Effector memory CD4-positive, alpha-beta T cell (primary cell): ENCODE measurements around the gene CUX1.

Source experiments
- DNase-seq, 3 donors: peaks; one replicate each; pipeline ENCODE4 v3.0.0-alpha.2; 2020
- H3K27ac ChIP-seq: 2 replicates; pipeline ENCODE4 v1.7.0; 2013; ENCODE audit warnings: mild to moderate bottlenecking, low read length, moderate library complexity; ENCODE audit not compliant: insufficient read depth, poor library complexity, severe bottlenecking
- H3K27me3 ChIP-seq: replicated peaks from 2 replicates; pipeline ENCODE4 v1.7.0; 2013; ENCODE audit warnings: mild to moderate bottlenecking, low read length; ENCODE audit not compliant: insufficient read depth, control insufficient read depth, poor library complexity, severe bottlenecking
- H3K36me3 ChIP-seq: 2 replicates; pipeline ENCODE4 v1.7.0; 2013; ENCODE audit warnings: mild to moderate bottlenecking, low read length, moderate library complexity; ENCODE audit not compliant: control insufficient read depth, insufficient read depth
- H3K4me1 ChIP-seq: 2 replicates; pipeline ENCODE4 v1.7.0; 2013; ENCODE audit warnings: low read length, mild to moderate bottlenecking; ENCODE audit not compliant: control insufficient read depth, insufficient read depth, poor library complexity, severe bottlenecking
- H3K4me3 ChIP-seq: 2 replicates; pipeline ENCODE4 v1.7.0; 2013; ENCODE audit warnings: low read length, low read depth, mild to moderate bottlenecking; ENCODE audit not compliant: insufficient read depth, poor library complexity, severe bottlenecking
- H3K9me3 ChIP-seq: 2 replicates; pipeline ENCODE4 v1.7.0; 2013; ENCODE audit warnings: mild to moderate bottlenecking, low read length, moderate library complexity; ENCODE audit not compliant: control insufficient read depth

CUX1 gene

GRCh38 chr7:102279537-102280400 is 462.3 kb downstream of the CUX1 start:
- H3K9me3 ChIP-seq: no peaks in the 10 kb centered on the region
- peaks cover 9% of the 10 kb centered on the region for H3K4me1 ChIP-seq
- no peak overlapping the region for H3K4me3 ChIP-seq
- H3K27ac ChIP-seq: no peak overlapping the region
- no peaks in the 10 kb centered on the region for H3K27me3 ChIP-seq
- peak; percentile 33 to 42 (median 41) for DNase-seq
- H3K36me3 ChIP-seq: no peaks in the 10 kb centered on the region

DNA sequence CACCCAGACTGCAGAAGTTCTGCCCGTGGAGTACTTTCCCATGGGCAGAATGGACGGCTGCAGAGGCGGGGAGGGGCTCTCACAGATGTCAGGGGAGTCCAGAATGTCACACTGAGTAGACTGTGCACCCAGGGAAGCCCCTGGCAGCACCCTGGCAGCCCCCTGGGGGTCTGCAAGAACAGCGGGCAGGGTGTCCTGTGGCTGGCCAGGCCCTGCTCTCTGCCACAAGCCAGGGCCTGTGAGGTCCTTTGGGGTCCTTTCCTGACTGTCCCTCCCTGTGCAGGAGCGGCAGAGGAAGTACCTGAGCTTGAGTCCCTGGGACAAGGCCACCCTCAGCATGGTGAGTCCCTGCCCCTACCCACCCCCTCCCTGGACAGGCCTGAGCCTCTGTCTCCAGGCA is 463.1 kb downstream of the CUX1 start:
- H3K4me1 ChIP-seq: peaks cover 17% of the 10 kb centered on the region
- no peak overlapping the region for H3K4me3 ChIP-seq
- H3K27ac ChIP-seq: no peak overlapping the region
- no peaks in the 10 kb centered on the region for H3K36me3 ChIP-seq
- DNase-seq: no peak
- no peaks in the 10 kb centered on the region for H3K27me3 ChIP-seq
- no peaks in the 10 kb centered on the region for H3K9me3 ChIP-seq

GRCh38 chr7:102281785-102282184 is 464.4 kb downstream of the CUX1 start:
- no peak for DNase-seq
- H3K27me3 ChIP-seq: no peaks in the 10 kb centered on the region
- H3K4me1 ChIP-seq: peaks cover 23% of the 10 kb centered on the region
- H3K4me3 ChIP-seq: no peak overlapping the region
- no peaks in the 10 kb centered on the region for H3K9me3 ChIP-seq
- H3K36me3 ChIP-seq: no peaks in the 10 kb centered on the region
- no peak overlapping the region for H3K27ac ChIP-seq

DNA sequence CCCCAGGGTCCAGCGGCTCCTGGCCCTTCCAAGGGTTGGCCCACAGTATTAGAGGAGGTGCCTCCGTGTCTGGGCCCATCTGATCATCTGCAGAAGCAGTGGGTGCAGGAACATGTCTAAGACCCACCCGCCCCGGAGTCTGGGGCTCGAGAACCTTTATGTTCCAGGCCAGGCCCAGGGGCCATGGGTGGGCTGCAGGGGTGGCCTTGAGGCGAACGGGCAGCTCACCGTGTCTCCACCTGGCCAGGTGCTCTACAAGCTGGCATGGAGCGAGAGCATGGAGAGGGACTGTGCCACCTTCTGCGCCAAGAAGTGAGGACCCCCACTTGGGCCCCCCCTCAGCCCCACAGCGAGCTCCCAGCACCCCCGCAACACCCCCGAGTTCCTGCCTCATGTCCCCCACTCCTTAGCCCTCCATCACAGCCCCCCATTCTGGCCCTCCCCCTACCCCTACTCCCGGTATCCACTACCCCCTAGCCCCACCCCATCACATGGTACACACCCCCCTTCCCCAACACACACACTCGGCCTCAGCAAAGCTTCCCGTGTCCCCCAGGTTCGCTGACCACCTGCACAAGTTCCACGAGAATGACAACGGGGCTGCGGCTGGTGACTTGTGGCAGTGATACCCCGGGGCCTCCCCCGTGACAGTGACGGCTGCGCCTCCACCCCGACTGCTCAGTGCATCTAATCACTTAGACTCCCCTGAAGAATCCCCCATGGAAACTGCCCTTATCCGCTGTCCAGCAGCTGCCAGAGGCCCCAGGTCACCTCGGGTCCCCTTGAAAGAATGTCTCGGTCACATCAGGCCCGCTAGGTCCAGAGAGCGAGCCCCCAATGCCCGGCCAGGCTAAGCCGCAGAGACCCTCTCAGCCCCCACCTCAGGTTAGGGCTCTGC is 465.3 kb downstream of the CUX1 start:
- no peak overlapping the region for H3K27ac ChIP-seq
- H3K36me3 ChIP-seq: no peaks in the 10 kb centered on the region
- peaks cover 25% of the 10 kb centered on the region for H3K4me1 ChIP-seq
- DNase-seq: no peak
- H3K9me3 ChIP-seq: no peaks in the 10 kb centered on the region
- H3K4me3 ChIP-seq: no peak overlapping the region
- no peaks in the 10 kb centered on the region for H3K27me3 ChIP-seq

GRCh38 chr7:102283477-102284189 is 466.2 kb downstream of the CUX1 start:
- Histone ChIP-seq H3K4me1 (peaks cover 30% of the 10 kb centered on the region), H3K4me3 (no peak overlapping the region), H3K36me3 (no peaks in the 10 kb centered on the region), H3K27me3 (no peaks in the 10 kb centered on the region), H3K9me3 (no peaks in the 10 kb centered on the region), H3K27ac (no peak overlapping the region)
- DNase-seq: no peak

DNA sequence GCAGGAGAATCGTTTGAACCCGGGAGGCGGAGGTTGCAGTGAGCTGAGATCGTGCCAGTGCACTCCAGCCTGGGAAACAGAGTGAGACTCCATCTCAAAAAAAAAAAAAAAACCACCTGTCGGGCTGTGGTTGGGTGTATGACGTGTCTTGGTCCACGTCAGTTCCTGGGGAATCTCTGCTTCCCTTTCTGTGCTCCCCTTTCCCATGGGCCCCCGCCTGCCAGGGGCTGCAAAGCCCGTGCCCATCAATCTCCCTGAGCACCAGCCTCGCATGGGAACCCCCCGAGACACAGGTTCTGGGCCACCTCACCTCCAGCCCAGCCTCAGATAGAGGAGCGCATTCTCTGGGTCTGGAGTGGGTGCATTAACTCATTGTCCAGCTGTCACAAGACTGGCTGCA is 467.0 kb downstream of the CUX1 start:
- no peaks in the 10 kb centered on the region for H3K27me3 ChIP-seq
- peak; percentile 31 to 43 (median 42) for DNase-seq
- H3K4me1 ChIP-seq: peaks cover 28% of the 10 kb centered on the region
- no peak overlapping the region for H3K4me3 ChIP-seq
- H3K36me3 ChIP-seq: no peaks in the 10 kb centered on the region
- no peak overlapping the region for H3K27ac ChIP-seq
- H3K9me3 ChIP-seq: no peaks in the 10 kb centered on the region

GRCh38 chr7:102284891-102285539 is 467.6 kb downstream of the CUX1 start:
- DNase-seq: no peak
- Histone ChIP-seq H3K36me3 (no peaks in the 10 kb centered on the region), H3K9me3 (no peaks in the 10 kb centered on the region), H3K27me3 (no peaks in the 10 kb centered on the region), H3K4me1 (peaks cover 25% of the 10 kb centered on the region), H3K27ac (no peak overlapping the region), H3K4me3 (no peak overlapping the region)

- H3K27ac ChIP-seq: no peak overlapping the region
- no peaks in the 10 kb centered on the region for H3K36me3 ChIP-seq
- no peak for DNase-seq
- peak overlapping the region; percentile 72 for H3K4me3 ChIP-seq
- no peaks in the 10 kb centered on the region for H3K9me3 ChIP-seq
- H3K27me3 ChIP-seq: no peaks in the 10 kb centered on the region
- peaks cover 25% of the 10 kb centered on the region for H3K4me1 ChIP-seq
Observed at GRCh38 chr7:102285540-102286236, 468.3 kb downstream of the CUX1 start.
